NCI-H1694 (cell line): ENCODE data around the gene LRRC37B.
"Not testable (repeated sequence)": the region's sequence is repeated elsewhere in the genome, so short reads cannot be mapped to it uniquely, and the experiment has no call there.

ENCODE experiments used
- DNase-seq: peaks from one replicate; lab custom pipeline; 2025; lab: John Stamatoyannopoulos, UW

Gene LRRC37B

GRCh38 chr17:32086833-32087232, 79.7 kb downstream of the LRRC37B start:
- not testable (repeated sequence) for DNase-seq

- not testable (repeated sequence) for DNase-seq
These were observed 84.9 kb downstream of the LRRC37B start for GRCh38 chr17:32092062-32092461.

GRCh38 chr17:32099686-32100085, 92.5 kb downstream of the LRRC37B start:
- no peak for DNase-seq

- DNase-seq = not testable (repeated sequence)
These were observed 93.1 kb downstream of the LRRC37B start for GRCh38 chr17:32100323-32100722.

- no peak for DNase-seq
These were observed 93.9 kb downstream of the LRRC37B start for GRCh38 chr17:32100971-32101631.

- DNase-seq = no peak
These were observed 95.0 kb downstream of the LRRC37B start for GRCh38 chr17:32102172-32102571.

- DNase-seq = no peak
These were observed 95.5 kb downstream of the LRRC37B start for GRCh38 chr17:32102646-32103186.
